GM23248 (cell line): ENCODE measurements around the gene EPOP. TPM values are rescaled to one million over a fixed set of nuclear protein-coding genes. Genes with fewer than 3 reads are reported as not detected.

Source experiments
- DNase-seq: peaks from one replicate; pipeline ENCODE4 v3.0.0-alpha.2; 2015
- H2AFZ ChIP-seq: fragments of 200-600 bp; sonication (generic); 2 replicates; pipeline ENCODE4 v1.6.1; 2016; ENCODE audit warnings: antibody characterized with exemption
- H3F3A ChIP-seq: fragments of 200-600 bp; sonication (generic); 2 replicates; pipeline ENCODE4 v1.6.1; 2016; ENCODE audit warnings: mild to moderate bottlenecking, antibody characterized with exemption, mixed run types; ENCODE audit not compliant: insufficient read depth
- H3K27ac ChIP-seq: fragments of 200-600 bp; sonication (generic); 2 replicates; pipeline ENCODE4 v1.5.1; 2016; ENCODE audit warnings: mild to moderate bottlenecking
- H3K27me3 ChIP-seq: fragments of 200-600 bp; sonication (generic); replicated peaks from 2 replicates; pipeline ENCODE4 v1.6.1; 2016; ENCODE audit warnings: mild to moderate bottlenecking; ENCODE audit not compliant: insufficient read depth
- H3K36me3 ChIP-seq: fragments of 200-600 bp; sonication (generic); 2 replicates; pipeline ENCODE4 v1.6.1; 2016; ENCODE audit warnings: low read depth, mild to moderate bottlenecking
- H3K4me1 ChIP-seq: fragments of 200-600 bp; sonication (generic); 2 replicates; pipeline ENCODE4 v1.6.1; 2016; ENCODE audit warnings: mild to moderate bottlenecking; ENCODE audit not compliant: insufficient read depth
- H3K4me2 ChIP-seq: fragments of 200-600 bp; sonication (generic); one replicate; pipeline ENCODE4 v1.6.1; 2016; ENCODE audit warnings: mild to moderate bottlenecking; ENCODE audit not compliant: unreplicated experiment
- H3K4me3 ChIP-seq: fragments of 200-600 bp; sonication (generic); 2 replicates; pipeline ENCODE4 v1.5.1; 2016; ENCODE audit warnings: mild to moderate bottlenecking
- H3K79me2 ChIP-seq: fragments of 200-600 bp; sonication (generic); 2 replicates; pipeline ENCODE4 v1.6.1; 2016; ENCODE audit warnings: mild to moderate bottlenecking; ENCODE audit not compliant: insufficient read depth
- H3K9ac ChIP-seq: fragments of 200-600 bp; sonication (generic); 2 replicates; pipeline ENCODE4 v1.6.1; 2016; ENCODE audit warnings: mild to moderate bottlenecking
- H3K9me2 ChIP-seq: fragments of 200-600 bp; sonication (generic); 2 replicates; pipeline ENCODE4 v1.6.1; 2016; ENCODE audit warnings: mixed run types, mild to moderate bottlenecking, moderate library complexity; ENCODE audit not compliant: insufficient read depth
- H3K9me3 ChIP-seq: fragments of 200-600 bp; sonication (generic); one replicate; pipeline ENCODE4 v1.6.1; 2017; ENCODE audit warnings: low read depth
- H4K20me1 ChIP-seq: fragments of 200-600 bp; sonication (generic); 2 replicates; pipeline ENCODE4 v1.6.0; 2016; ENCODE audit not compliant: insufficient read depth
- EZH2 ChIP-seq: fragments of 200-600 bp; sonication (generic); IDR thresholded peaks from 2 replicates; pipeline ENCODE4 v1.6.1; 2018; ENCODE audit warnings: antibody characterized with exemption, mild to moderate bottlenecking; ENCODE audit not compliant: insufficient read depth, poor library complexity, severe bottlenecking
- EZH2phosphoT487 ChIP-seq: fragments of 200-600 bp; sonication (generic); IDR thresholded peaks from 2 replicates; pipeline ENCODE4 v1.6.1; 2018; ENCODE audit warnings: antibody characterized with exemption, moderate library complexity, mild to moderate bottlenecking, low read depth; ENCODE audit not compliant: insufficient read depth
- WGBS, 2 experiments: methylation state at CpG; one replicate each; pipeline ENCODE4 v1.1.6; 2015 to 2017; ENCODE audit warnings: low lambda C conversion rate in 2 of 2, low coverage in 1 of 2; ENCODE audit errors: missing lambda C conversion rate in 2 of 2; 5-methylcytosine and 5-hydroxymethylcytosine counted together
- in situ Hi-C: fragments of 300-500 bp; cut with MboI; formaldehyde crosslinking; loops from 2 replicates; pipeline ENCODE4 v1.15.0; 2020
- polyA plus RNA-seq: library from polyadenylated mRNA; unstranded; fragments of >200 nt; fragmentation: Nextera tagmentation; extraction: Ambion mirVana; gene quantifications from 2 replicates; pipeline ENCODE4 v1.2.1, GENCODE V29; 2016
- total RNA-seq: library from RNA; depleted of rRNA; stranded (reverse); fragments of >200 nt; shearing (Covaris generic); gene quantifications from 2 replicates; pipeline ENCODE4 v1.2.3, GENCODE V29; 2014

The EPOP gene
- total and polyA plus RNA-seq, 2 experiments from 2014 or later: 1.2 to 4.3 TPM

DNA sequence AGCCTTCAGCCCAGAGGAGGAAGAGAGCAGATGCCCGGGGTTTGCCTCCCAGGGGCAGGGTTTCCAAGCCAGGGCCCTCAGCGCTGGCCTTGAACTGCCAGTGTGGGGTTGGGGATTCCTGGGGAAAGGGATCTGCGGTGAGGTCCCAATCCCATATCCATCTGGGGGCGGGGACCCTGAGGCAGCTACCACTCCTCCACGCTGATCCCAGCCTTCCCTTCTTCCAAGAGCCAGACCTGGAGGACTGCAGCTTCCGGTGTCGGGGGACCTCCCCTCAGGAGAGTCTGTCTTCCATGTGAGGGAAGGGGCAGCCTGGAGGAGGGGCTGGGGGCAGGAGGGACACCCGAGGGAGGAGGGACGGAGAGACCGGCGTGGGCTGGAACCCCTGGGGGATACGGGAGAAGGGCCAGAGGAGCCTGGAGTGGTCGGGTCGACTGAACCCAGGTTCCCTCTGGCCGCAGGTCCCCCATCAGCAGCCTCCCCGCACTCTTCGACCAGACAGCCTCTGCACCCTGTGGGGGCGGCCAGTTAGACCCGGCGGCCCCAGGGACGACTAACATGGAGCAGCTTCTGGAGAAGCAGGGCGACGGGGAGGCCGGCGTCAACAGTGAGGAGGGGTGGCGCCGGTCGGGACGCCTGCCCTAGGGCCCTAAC lies 44.7 kb upstream of the EPOP start:
- Histone ChIP-seq H3K4me2 (no peak overlapping the region), H3K36me3 (no peaks in the 10 kb centered on the region; the same call in 1 of the 2 replicates), H3K79me2 (no peaks in the 10 kb centered on the region), H3K9ac (no peak overlapping the region), H3F3A (no peaks in the 10 kb centered on the region), H4K20me1 (no peaks in the 10 kb centered on the region), H3K27me3 (no peaks in the 10 kb centered on the region), H3K9me2 (no peaks in the 10 kb centered on the region), H3K4me3 (no peak overlapping the region), H3K4me1 (no peaks in the 10 kb centered on the region), H2AFZ (no peak overlapping the region), H3K27ac (no peak overlapping the region), H3K9me3 (no peaks in the 10 kb centered on the region)
- WGBS, 2 experiments: 89 to 94% methylated on average over 19 to 28 of the region's 29 CpGs
- no peak for DNase-seq
- no peak for TF ChIP-seq EZH2
- no peak for TF ChIP-seq EZH2phosphoT487
- in situ Hi-C loops: no loop called here

DNA sequence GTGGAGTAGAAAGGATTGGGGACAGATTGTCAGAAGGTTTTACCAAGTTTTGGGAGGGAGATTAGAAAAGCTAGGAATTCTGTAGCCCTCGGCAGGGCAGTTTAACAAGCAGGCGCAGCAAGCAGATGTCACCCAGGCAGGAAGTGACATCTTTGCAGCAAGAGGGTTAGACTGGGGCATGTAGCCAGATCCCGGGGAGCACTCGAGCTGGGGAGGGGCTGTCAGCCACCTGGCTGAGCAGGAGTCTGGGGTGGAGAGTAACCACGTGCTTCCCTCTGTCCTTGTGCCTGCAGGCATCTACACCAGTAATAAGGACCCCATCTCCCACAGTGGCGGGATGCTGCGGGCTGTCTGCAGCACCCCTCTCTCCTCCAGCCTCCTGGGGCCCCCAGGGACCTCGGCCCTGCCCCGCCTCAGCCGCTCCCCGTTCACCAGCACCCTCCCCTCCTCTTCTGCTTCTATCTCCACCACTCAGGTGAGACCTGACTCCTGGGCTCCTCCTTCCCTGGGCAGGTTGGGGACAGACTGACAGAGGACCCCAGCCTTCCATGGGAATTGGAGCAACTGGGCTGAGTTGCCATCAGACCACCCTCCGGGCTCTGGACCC lies 42.5 kb upstream of the EPOP start:
- WGBS, 2 experiments: 72 to 75% methylated on average over 12 of the region's 12 CpGs
- H3K27ac ChIP-seq: no peak overlapping the region
- H3K4me1 ChIP-seq: no peaks in the 10 kb centered on the region
- no peaks in the 10 kb centered on the region for H3K9me2 ChIP-seq
- H3K9ac ChIP-seq: no peak overlapping the region
- H2AFZ ChIP-seq: no peak overlapping the region
- no peak overlapping the region for H3K4me3 ChIP-seq
- H3K36me3 ChIP-seq: no peaks in the 10 kb centered on the region; the same call in 1 of the 2 replicates
- H3K9me3 ChIP-seq: no peaks in the 10 kb centered on the region
- H3K27me3 ChIP-seq: no peaks in the 10 kb centered on the region
- in situ Hi-C loops: no loop called here
- no peaks in the 10 kb centered on the region for H4K20me1 ChIP-seq
- DNase-seq: no peak
- H3F3A ChIP-seq: no peaks in the 10 kb centered on the region
- H3K4me2 ChIP-seq: no peak overlapping the region
- TF ChIP-seq EZH2phosphoT487: no peak
- TF ChIP-seq EZH2: no peak
- no peaks in the 10 kb centered on the region for H3K79me2 ChIP-seq

DNA sequence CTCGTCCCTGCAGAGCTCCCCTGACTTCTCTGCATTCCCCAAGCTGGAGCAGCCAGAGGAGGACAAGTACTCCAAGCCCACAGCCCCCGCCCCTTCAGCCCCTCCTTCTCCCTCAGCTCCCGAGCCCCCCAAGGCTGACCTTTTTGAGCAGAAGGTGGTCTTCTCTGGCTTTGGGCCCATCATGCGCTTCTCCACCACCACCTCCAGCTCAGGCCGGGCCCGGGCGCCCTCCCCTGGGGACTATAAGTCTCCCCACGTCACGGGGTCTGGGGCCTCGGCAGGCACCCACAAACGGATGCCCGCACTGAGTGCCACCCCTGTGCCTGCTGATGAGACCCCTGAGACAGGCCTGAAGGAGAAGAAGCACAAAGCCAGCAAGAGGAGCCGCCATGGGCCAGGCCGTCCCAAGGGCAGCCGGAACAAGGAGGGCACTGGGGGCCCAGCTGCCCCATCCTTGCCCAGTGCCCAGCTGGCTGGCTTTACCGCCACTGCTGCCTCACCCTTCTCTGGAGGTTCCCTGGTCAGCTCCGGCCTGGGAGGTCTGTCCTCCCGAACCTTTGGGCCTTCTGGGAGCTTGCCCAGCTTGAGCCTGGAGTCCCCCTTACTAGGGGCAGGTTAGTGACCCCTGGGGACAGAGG lies 41.7 kb upstream of the EPOP start:
- Histone ChIP-seq H3K79me2 (no peaks in the 10 kb centered on the region), H3K27me3 (no peaks in the 10 kb centered on the region), H3K4me1 (no peaks in the 10 kb centered on the region), H3K9me3 (no peaks in the 10 kb centered on the region), H3K4me2 (no peak overlapping the region), H3K36me3 (no peaks in the 10 kb centered on the region; the same call in 1 of the 2 replicates), H4K20me1 (no peaks in the 10 kb centered on the region), H2AFZ (no peak overlapping the region), H3K27ac (no peak overlapping the region), H3K9ac (no peak overlapping the region), H3K9me2 (no peaks in the 10 kb centered on the region), H3F3A (no peaks in the 10 kb centered on the region), H3K4me3 (no peak overlapping the region)
- in situ Hi-C loops: no loop called here
- no peak for DNase-seq
- TF ChIP-seq EZH2phosphoT487 (no peak), EZH2 (no peak)
- 88 to 96% methylated on average over 15 to 18 of the region's 18 CpGs for WGBS, 2 experiments

DNA sequence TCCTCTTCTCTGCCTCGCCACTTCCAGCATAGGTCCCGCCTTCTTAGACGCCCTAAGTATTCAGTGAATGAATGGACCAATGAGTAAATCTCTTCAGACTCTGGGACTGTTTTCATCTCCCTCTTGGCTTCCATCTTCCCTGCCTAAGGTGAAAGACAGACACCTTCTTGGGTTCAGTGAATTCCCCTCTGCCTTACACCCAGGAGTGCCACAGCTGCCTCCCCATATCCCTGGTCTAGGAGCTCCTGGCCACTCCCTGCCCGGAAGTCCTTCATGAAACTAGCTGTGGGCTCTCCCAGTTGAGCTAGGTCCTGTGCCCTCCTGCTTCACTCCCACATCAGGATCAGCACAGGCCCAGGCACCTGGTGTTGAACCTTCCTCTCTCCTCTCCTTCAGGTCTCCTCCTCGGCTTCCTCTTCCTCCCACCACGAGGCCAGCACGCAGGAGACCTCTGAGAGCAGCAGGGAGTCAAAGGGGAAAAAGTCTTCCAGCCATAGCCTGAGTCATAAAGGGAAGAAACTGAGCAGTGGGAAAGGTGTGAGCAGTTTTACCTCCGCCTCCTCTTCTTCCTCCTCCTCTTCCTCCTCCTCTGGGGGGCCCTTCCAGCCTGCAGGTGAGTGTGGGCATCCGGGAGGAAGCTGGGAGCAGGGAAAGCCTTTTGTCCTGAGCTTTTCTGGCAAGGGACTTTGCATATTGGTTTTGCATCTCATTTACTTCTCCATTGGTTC lies 40.6 kb upstream of the EPOP start:
- Histone ChIP-seq H3K27me3 (no peaks in the 10 kb centered on the region), H3K4me2 (no peak overlapping the region), H3K27ac (no peak overlapping the region), H3K4me1 (no peaks in the 10 kb centered on the region), H3K9me2 (no peaks in the 10 kb centered on the region), H3K9ac (no peak overlapping the region), H3K79me2 (no peaks in the 10 kb centered on the region), H2AFZ (no peak overlapping the region), H3K4me3 (no peak overlapping the region), H4K20me1 (no peaks in the 10 kb centered on the region), H3K9me3 (no peaks in the 10 kb centered on the region), H3F3A (no peaks in the 10 kb centered on the region), H3K36me3 (no peaks in the 10 kb centered on the region; the same call in 1 of the 2 replicates)
- 91 to 92% methylated on average over 9 of the region's 9 CpGs for WGBS, 2 experiments
- in situ Hi-C loops: no loop called here
- DNase-seq: no peak
- TF ChIP-seq EZH2phosphoT487: no peak
- no peak for TF ChIP-seq EZH2
